ENCODE results near the gene TMEFF2.

GRCh38 chr2:191915750-191916149 is 279.0 kb downstream of the TMEFF2 start:
- TF ChIP-seq POLR2A (IDR thresholded peaks at IDR 0.05): no peak
- TF ChIP-seq CTCF (IDR thresholded peaks at IDR 0.05 in 4 of 5, conservative IDR thresholded peaks at IDR 0.05 in 1 of 5): no peak

Measured in gastrocnemius medialis (tissue), 4 donors.